Activated CD4-positive, alpha-beta T cell treated with anti-CD3 and anti-CD28 coated beads for 36 hours (primary cell): ENCODE measurements around the gene CALCR. TPM values are rescaled to one million over a fixed set of nuclear protein-coding genes. Genes with fewer than 3 reads are reported as not detected.
A peak's percentile ranks its signal among the peaks of the same experiment; 100 is the strongest.
"Not testable (repeated sequence)": the region's sequence is repeated elsewhere in the genome, so short reads cannot be mapped to it uniquely, and the experiment has no call there.

Source experiments
- ATAC-seq: fragments of 200-7000 bp; cut with Tn5 transposase; one replicate; pipeline ENCODE4 v1.10.0; 2021; ENCODE audit warnings: mild to moderate bottlenecking, moderate library complexity
- CTCF ChIA-PET: fragments of 350-600 bp; sonication (Branson Sonifier 250); formaldehyde crosslinking; loops from one replicate; lab custom pipeline; 2021; ENCODE audit warnings: antibody characterized with exemption; lab: Charles Lee
- POLR2A ChIA-PET: fragments of 350-600 bp; sonication (Branson Sonifier 250); formaldehyde crosslinking; loops from one replicate; lab custom pipeline; 2021; ENCODE audit warnings: antibody characterized with exemption, inconsistent platforms; lab: Charles Lee
- DNase-seq: peaks from one replicate; pipeline ENCODE4 v3.0.0-alpha.2; 2020
- H3K27ac Mint-ChIP-seq: one replicate; pipeline ENCODE4 v1.8.0; 2021; ENCODE audit warnings: mixed read lengths
- H3K27me3 Mint-ChIP-seq: one replicate; pipeline ENCODE4 v1.8.0; 2021; ENCODE audit warnings: mixed read lengths
- H3K36me3 Mint-ChIP-seq: one replicate; pipeline ENCODE4 v1.8.0; 2021; ENCODE audit warnings: low read depth, mixed read lengths
- H3K4me1 Mint-ChIP-seq: one replicate; pipeline ENCODE4 v1.8.0; 2021; ENCODE audit warnings: mixed read lengths
- H3K4me3 Mint-ChIP-seq: one replicate; pipeline ENCODE4 v1.8.0; 2021; ENCODE audit warnings: mild to moderate bottlenecking, moderate library complexity, mixed read lengths
- H3K9me3 Mint-ChIP-seq: one replicate; pipeline ENCODE4 v1.8.0; 2021; ENCODE audit warnings: low read depth, mixed read lengths
- intact Hi-C, 2 experiments: fragments of 100-400 bp; cut with DNase I in 1 of 2; cut with micrococcal nuclease in 1 of 2; formaldehyde crosslinking; loops; one replicate each; pipeline versions ENCODE4 v1.14.2 to v1.15.1; 2022 to 2024; cut with DNase I, micrococcal nuclease
- total RNA-seq, 2 experiments: library from RNA; stranded (reverse); gene quantifications; one replicate each; pipeline ENCODE4 v1.2.3, GENCODE V29; 2021

CALCR gene
- total RNA-seq, 2 experiments from 2014 or later = not detected

- intact Hi-C loops = no loop called here
- Mint-ChIP-seq H3K4me1 (no peaks in the 10 kb centered on the region), H3K4me3 (no peak overlapping the region), H3K27me3 (peaks cover 1% of the 10 kb centered on the region), H3K9me3 (no peaks in the 10 kb centered on the region), H3K36me3 (no peaks in the 10 kb centered on the region), H3K27ac (no peak overlapping the region)
- POLR2A ChIA-PET = no interaction called here
- DNase-seq = no peak
- no peak for ATAC-seq
- CTCF ChIA-PET = no interaction called here
These were observed 71.4 kb downstream of the CALCR start for GRCh38 chr7:93503088-93503487.

- CTCF ChIA-PET, H3K4me1 Mint-ChIP-seq, DNase-seq, intact Hi-C loops, H3K27ac Mint-ChIP-seq, ATAC-seq, H3K4me3 Mint-ChIP-seq, H3K9me3 Mint-ChIP-seq, H3K36me3 Mint-ChIP-seq, H3K27me3 Mint-ChIP-seq, POLR2A ChIA-PET: not testable (repeated sequence)
These were observed 82.7 kb downstream of the CALCR start for GRCh38 chr7:93491860-93492259.

DNA sequence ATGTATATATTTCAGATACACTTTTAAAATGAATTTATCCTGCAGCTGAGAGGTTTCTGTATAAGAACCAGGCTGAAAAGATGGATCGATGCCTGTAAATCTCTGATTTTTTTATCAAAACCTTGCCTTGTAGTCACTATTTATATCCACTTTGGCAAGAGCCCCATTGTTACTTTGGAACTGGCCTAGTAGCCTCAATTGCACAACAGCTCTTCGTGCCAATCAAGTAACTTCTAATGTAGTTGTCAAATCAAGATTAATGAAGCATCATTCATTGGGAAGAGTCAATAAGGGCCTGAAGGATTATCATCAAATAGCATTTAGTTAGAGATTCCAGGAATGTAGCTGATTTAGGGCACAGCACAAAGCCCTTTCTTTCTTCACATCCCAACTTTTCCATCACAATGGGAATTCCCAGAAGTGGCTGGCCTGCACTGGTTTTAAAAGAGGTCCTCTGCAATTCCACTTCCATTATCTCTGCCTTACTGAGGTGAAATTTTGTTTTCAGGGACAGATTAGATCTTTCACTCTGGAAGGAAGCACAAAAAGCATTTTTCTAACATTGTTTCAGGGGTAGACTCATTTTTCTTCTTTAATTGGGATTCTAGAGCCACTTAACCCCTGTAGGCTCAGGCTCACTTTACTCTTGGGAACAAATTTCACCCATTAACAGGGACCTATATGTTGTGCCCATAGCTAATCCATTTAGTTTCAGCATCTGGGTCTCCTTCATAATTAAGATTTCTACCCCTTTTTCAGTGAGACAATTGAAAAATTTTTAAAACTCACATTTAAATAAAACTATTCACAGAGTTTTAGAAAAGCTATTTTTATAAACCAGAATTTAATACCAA, 97.8 kb downstream of the CALCR start:
- no peaks in the 10 kb centered on the region for H3K4me1 Mint-ChIP-seq
- H3K4me3 Mint-ChIP-seq = no peak overlapping the region
- intact Hi-C loops = no loop called here
- no peak for ATAC-seq
- no peaks in the 10 kb centered on the region for H3K36me3 Mint-ChIP-seq
- H3K27me3 Mint-ChIP-seq = no peaks in the 10 kb centered on the region
- no peak overlapping the region for H3K27ac Mint-ChIP-seq
- ChIA-PET CTCF (no interaction called here), POLR2A (no interaction called here)
- no peak for DNase-seq
- no peaks in the 10 kb centered on the region for H3K9me3 Mint-ChIP-seq

- Mint-ChIP-seq H3K4me3 (no peak overlapping the region), H3K27ac (no peak overlapping the region), H3K9me3 (no peaks in the 10 kb centered on the region), H3K27me3 (no peaks in the 10 kb centered on the region), H3K4me1 (no peaks in the 10 kb centered on the region), H3K36me3 (no peaks in the 10 kb centered on the region)
- POLR2A ChIA-PET = no interaction called here
- no peak for ATAC-seq
- DNase-seq = no peak
- intact Hi-C loops = no loop called here
- CTCF ChIA-PET = no interaction called here
These were observed 98.7 kb downstream of the CALCR start for GRCh38 chr7:93475811-93476210.

DNA sequence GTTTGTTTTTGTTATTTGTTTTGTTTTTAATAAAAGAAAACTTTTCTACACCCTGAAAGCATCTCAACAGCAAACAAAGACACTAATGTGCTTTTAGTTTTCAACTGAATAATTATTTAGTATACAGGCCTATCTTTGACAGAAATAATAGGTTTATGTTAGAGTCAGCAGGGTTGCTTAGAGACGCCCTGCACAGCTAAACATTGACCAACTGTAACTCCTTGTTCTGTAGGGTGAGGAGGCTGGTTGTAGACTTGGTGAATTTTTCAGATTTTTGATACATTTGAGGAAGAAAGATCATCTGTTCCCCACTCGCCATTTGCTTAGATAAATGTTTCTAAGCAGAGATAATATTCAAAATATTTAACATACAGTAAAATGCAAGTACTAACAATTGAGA, 103.1 kb downstream of the CALCR start:
- intact Hi-C loops = no loop called here
- POLR2A ChIA-PET = no interaction called here
- Mint-ChIP-seq H3K4me1 (no peaks in the 10 kb centered on the region), H3K4me3 (no peak overlapping the region), H3K27me3 (no peaks in the 10 kb centered on the region), H3K36me3 (no peaks in the 10 kb centered on the region), H3K9me3 (no peaks in the 10 kb centered on the region), H3K27ac (no peak overlapping the region)
- DNase-seq (no peak), ATAC-seq (no peak)
- CTCF ChIA-PET = no interaction called here

DNA sequence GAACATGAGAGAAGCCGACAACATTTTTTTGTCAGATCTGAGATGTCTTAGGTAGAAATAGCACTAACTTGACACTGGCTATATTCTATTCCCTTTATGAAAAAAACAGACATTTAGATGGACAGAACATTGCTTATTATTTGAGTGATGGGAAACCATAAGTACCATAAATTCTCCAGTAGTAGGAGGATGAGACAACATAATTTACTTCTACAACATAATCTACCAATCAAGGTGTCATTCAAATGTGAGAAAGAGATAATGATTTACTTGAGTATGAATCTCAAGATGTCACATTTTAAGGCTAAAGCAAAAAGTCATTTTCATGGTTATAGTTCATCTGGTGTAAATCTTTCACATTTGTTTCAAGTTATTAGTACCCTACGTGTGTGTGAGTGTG, 110.8 kb downstream of the CALCR start:
- peaks cover 5% of the 10 kb centered on the region for H3K27me3 Mint-ChIP-seq
- no peak overlapping the region for H3K4me3 Mint-ChIP-seq
- ATAC-seq (no peak), DNase-seq (no peak)
- no peaks in the 10 kb centered on the region for H3K4me1 Mint-ChIP-seq
- CTCF ChIA-PET = no interaction called here
- no peaks in the 10 kb centered on the region for H3K36me3 Mint-ChIP-seq
- no peaks in the 10 kb centered on the region for H3K9me3 Mint-ChIP-seq
- no peak overlapping the region for H3K27ac Mint-ChIP-seq
- intact Hi-C loops = no loop called here
- POLR2A ChIA-PET = no interaction called here

DNA sequence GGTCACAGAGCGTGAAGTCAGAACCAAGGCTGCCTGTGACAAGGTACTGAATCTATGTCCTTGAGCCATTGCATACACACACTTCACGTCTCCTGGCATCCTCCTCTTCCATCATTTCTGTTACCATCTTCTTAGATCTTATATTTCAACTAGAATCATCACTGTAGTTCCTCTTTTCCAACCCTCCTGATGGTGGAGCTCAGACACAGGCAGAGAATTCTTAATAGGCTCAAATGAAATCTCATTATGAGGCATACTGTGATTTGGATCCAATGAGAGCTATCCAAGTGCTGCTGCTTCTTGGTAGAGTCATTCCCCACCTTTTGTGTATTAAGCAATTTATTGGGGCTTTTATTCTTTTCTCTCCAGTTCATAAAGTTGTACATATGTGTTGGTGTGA, 113.2 kb downstream of the CALCR start:
- Mint-ChIP-seq H3K36me3 (no peaks in the 10 kb centered on the region), H3K4me3 (no peak overlapping the region), H3K27ac (no peak overlapping the region), H3K27me3 (peaks cover 5% of the 10 kb centered on the region), H3K9me3 (no peaks in the 10 kb centered on the region), H3K4me1 (no peaks in the 10 kb centered on the region)
- ATAC-seq (no peak), DNase-seq (no peak)
- ChIA-PET CTCF (no interaction called here), POLR2A (no interaction called here)
- intact Hi-C loops = no loop called here

DNA sequence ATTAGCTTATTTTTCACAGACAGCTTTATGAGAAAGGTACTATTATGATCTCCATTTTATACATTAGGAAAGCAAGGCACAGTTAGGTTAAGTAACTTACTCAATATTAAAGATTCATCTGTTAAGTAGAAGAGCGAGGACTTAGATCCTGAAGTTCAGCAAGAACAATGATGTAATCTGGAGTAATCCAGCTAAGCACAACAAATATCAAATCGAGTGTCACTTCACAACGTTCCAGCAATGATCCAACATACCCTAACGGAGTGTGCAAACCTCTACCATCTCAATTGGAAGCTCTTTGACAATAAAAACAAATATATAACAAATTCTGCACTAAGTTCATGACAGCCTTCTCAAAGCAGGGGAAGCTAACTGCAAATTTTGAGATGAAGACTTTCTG, 121.3 kb downstream of the CALCR start:
- no peak for ATAC-seq
- no peaks in the 10 kb centered on the region for H3K9me3 Mint-ChIP-seq
- intact Hi-C loops = no loop called here

GRCh38 chr7:93448176-93448575, 126.3 kb downstream of the CALCR start:
- no peak overlapping the region for H3K27ac Mint-ChIP-seq

More for the DNA sequence above, 121.3 kb downstream of the CALCR start:
- Mint-ChIP-seq H3K27ac (no peak overlapping the region), H3K4me3 (no peak overlapping the region), H3K4me1 (no peaks in the 10 kb centered on the region), H3K27me3 (peaks cover 3% of the 10 kb centered on the region), H3K36me3 (no peaks in the 10 kb centered on the region)
- ChIA-PET POLR2A (no interaction called here), CTCF (interaction anchor here (0.8 kb wide), 1 partner anchor 10 kb away, joined by 4 read pairs; no protein-coding TSS in a partner anchor)
- no peak for DNase-seq

GRCh38 chr7:93447509-93447908, 127.0 kb downstream of the CALCR start:
- ATAC-seq = no peak
- intact Hi-C loops = loop anchor here (10.0 kb wide), 2 partner anchors 637 to 947 kb away; partner anchors contain the start of gene COL1A2 (in 1 of the 2)

More at GRCh38 chr7:93448176-93448575, 126.3 kb downstream of the CALCR start:
- no peak for DNase-seq
- no peaks in the 10 kb centered on the region for H3K36me3 Mint-ChIP-seq
- H3K9me3 Mint-ChIP-seq = no peaks in the 10 kb centered on the region
- POLR2A ChIA-PET = no interaction called here
- peaks cover 3% of the 10 kb centered on the region for H3K27me3 Mint-ChIP-seq
- no peak for ATAC-seq
- intact Hi-C loops = loop anchor here (10.0 kb wide), 2 partner anchors 637 to 947 kb away; partner anchors contain the start of gene COL1A2 (in 1 of the 2)
- CTCF ChIA-PET = no interaction called here
- H3K4me3 Mint-ChIP-seq = no peak overlapping the region
- H3K4me1 Mint-ChIP-seq = no peaks in the 10 kb centered on the region

GRCh38 chr7:93442478-93443224, 131.9 kb downstream of the CALCR start:
- Mint-ChIP-seq H3K36me3 (no peaks in the 10 kb centered on the region), H3K4me3 (no peak overlapping the region), H3K9me3 (no peaks in the 10 kb centered on the region), H3K27ac (no peak overlapping the region), H3K4me1 (no peaks in the 10 kb centered on the region), H3K27me3 (no peaks in the 10 kb centered on the region)
- ATAC-seq (peak; percentile 58), DNase-seq (peak; percentile 62)
- ChIA-PET CTCF (interaction anchor here (0.8 to 1.9 kb wide), 9 partner anchors 11 to 952 kb away, joined by 3 to 10 read pairs (median 4); partner anchors contain the start of gene COL1A2), POLR2A (no interaction called here)
- intact Hi-C loops = loop anchor here (1.0 to 10.0 kb wide), 6 partner anchors 108 to 952 kb away; partner anchors contain the start of gene COL1A2 (in 2 of the 2)

More at GRCh38 chr7:93447509-93447908, 127.0 kb downstream of the CALCR start:
- Mint-ChIP-seq H3K4me1 (no peaks in the 10 kb centered on the region), H3K4me3 (no peak overlapping the region), H3K9me3 (no peaks in the 10 kb centered on the region), H3K36me3 (no peaks in the 10 kb centered on the region), H3K27ac (no peak overlapping the region), H3K27me3 (peaks cover 3% of the 10 kb centered on the region)
- ChIA-PET CTCF (no interaction called here), POLR2A (no interaction called here)
- DNase-seq = no peak
